Endothelial cell of umbilical vein (primary cell): ENCODE results near the gene CCDC86. TPM values are rescaled to one million over a fixed set of nuclear protein-coding genes. Genes with fewer than 3 reads are reported as not detected.

ENCODE experiments used
- BruUV-seq: library from RNA; stranded (reverse); fragments of 400-500 nt; replicated peaks from 2 replicates; lab custom pipeline; 2021; lab: Mats Ljungman, UMichigan
- CTCF ChIA-PET: fragments of 300-600, 350-600 bp; sonication (Branson Sonifier 250); formaldehyde crosslinking; loops from one replicate; lab custom pipeline; 2021; ENCODE audit warnings: antibody characterized with exemption, inconsistent platforms; lab: Charles Lee
- POLR2A ChIA-PET: fragments of 300-600, 350-600 bp; sonication (Branson Sonifier 250); formaldehyde crosslinking; loops from one replicate; lab custom pipeline; 2021; ENCODE audit warnings: antibody characterized with exemption, inconsistent platforms; lab: Charles Lee
- DNase-seq: peaks from one replicate; pipeline ENCODE4 v3.0.0-alpha.2; 2011; ENCODE audit warnings: low read depth, low spot score
- FAIRE-seq: peaks from 2 replicates; lab custom pipeline; 2011; peaks lifted over from hg19 to GRCh38; lab: Jason Lieb, UNC
- H2AFZ ChIP-seq: 2 replicates; pipeline ENCODE4 v1.6.0; 2012; ENCODE audit warnings: low read depth, low read length, control low read depth, inconsistent platforms
- H3K27ac ChIP-seq: 2 replicates; pipeline ENCODE4 v1.5.1; 2011; ENCODE audit warnings: low read depth, mild to moderate bottlenecking, control low read depth, low read length, moderate library complexity; ENCODE audit not compliant: insufficient read depth
- H3K27me3 ChIP-seq, 2 experiments: 2 replicates each; pipeline versions ENCODE4 v1.6.0 to v1.6.1; 2011; ENCODE audit warnings: low read length in 2 of 2, mixed read lengths in 1 of 2; ENCODE audit not compliant: control insufficient read depth in 2 of 2, insufficient read depth in 2 of 2
- H3K36me3 ChIP-seq, 2 experiments: 2 replicates in 1 of 2; 3 replicates in 1 of 2; pipeline ENCODE4 v1.5.1; 2011; ENCODE audit warnings: low read length in 2 of 2, mild to moderate bottlenecking in 1 of 2, moderate library complexity in 1 of 2; ENCODE audit not compliant: control insufficient read depth in 2 of 2, insufficient read depth in 2 of 2; ENCODE audit errors: extremely low read depth in 1 of 2
- H3K4me1 ChIP-seq: 3 replicates; pipeline ENCODE4 v1.5.1; 2011; ENCODE audit warnings: mild to moderate bottlenecking, low read length; ENCODE audit not compliant: control insufficient read depth, insufficient read depth; ENCODE audit errors: extremely low read depth
- H3K4me2 ChIP-seq: 2 replicates; pipeline ENCODE4 v1.6.1; 2011; ENCODE audit warnings: low read length, control low read depth, mixed read lengths; ENCODE audit not compliant: insufficient read depth
- H3K4me3 ChIP-seq, 3 experiments: fragments of 200-600 bp in 1 of 3; sonication (generic), shearing (Covaris generic) in 1 of 3; replicated peaks in 1 of 3; 2 replicates each; pipeline ENCODE4 v1.5.1; 2011 to 2016; ENCODE audit warnings: control low read depth in 3 of 3, low read length in 3 of 3, mild to moderate bottlenecking in 2 of 3, inconsistent platforms in 1 of 3, low read depth in 1 of 3, moderate library complexity in 1 of 3; ENCODE audit not compliant: insufficient read depth in 1 of 3
- H3K79me2 ChIP-seq: 2 replicates; pipeline ENCODE4 v1.6.0; 2012; ENCODE audit warnings: low read length, inconsistent platforms; ENCODE audit not compliant: control insufficient read depth, insufficient read depth
- H3K9ac ChIP-seq: replicated peaks from 2 replicates; pipeline ENCODE3; 2011; ENCODE audit warnings: low read length, control low read depth; ENCODE audit not compliant: insufficient read depth; ENCODE audit errors: extremely low read depth
- H3K9me1 ChIP-seq: replicated peaks from 3 replicates; pipeline ENCODE4 v1.6.0; 2011; ENCODE audit warnings: mild to moderate bottlenecking, low read length; ENCODE audit not compliant: control insufficient read depth, insufficient read depth; ENCODE audit errors: extremely low read depth
- H3K9me3 ChIP-seq: replicated peaks from 2 replicates; pipeline ENCODE4 v1.5.1; 2012; ENCODE audit warnings: low read length, inconsistent platforms; ENCODE audit not compliant: control insufficient read depth, insufficient read depth
- H4K20me1 ChIP-seq: replicated peaks from 2 replicates; pipeline ENCODE3; 2011; ENCODE audit warnings: mild to moderate bottlenecking, low read length; ENCODE audit not compliant: control insufficient read depth, insufficient read depth; ENCODE audit errors: extremely low read depth
- FOS ChIP-seq: IDR thresholded peaks from 2 replicates; pipeline ENCODE4 v1.6.1; 2011; ENCODE audit warnings: mild to moderate bottlenecking, low read length, moderate library complexity, borderline replicate concordance; ENCODE audit not compliant: insufficient read depth
- GATA2 ChIP-seq: IDR thresholded peaks from 2 replicates; pipeline ENCODE4 v1.7.0; 2011; ENCODE audit warnings: low read depth, mild to moderate bottlenecking, moderate library complexity, mixed read lengths, low read length; ENCODE audit not compliant: insufficient read length, insufficient read depth
- JUN ChIP-seq: IDR thresholded peaks from 2 replicates; pipeline ENCODE4 v1.6.1; 2011; ENCODE audit warnings: borderline replicate concordance, low read depth; ENCODE audit not compliant: insufficient read length, insufficient read depth
- MYC ChIP-seq: IDR thresholded peaks from one replicate; pipeline ENCODE4 v1.6.1; 2011; ENCODE audit warnings: mild to moderate bottlenecking, low read depth, low read length
- POLR2A ChIP-seq: IDR thresholded peaks from 2 replicates; pipeline ENCODE4 v1.6.1; 2012; ENCODE audit warnings: low read depth, mild to moderate bottlenecking, control low read depth, low read length
- POLR2AphosphoS5 ChIP-seq: IDR thresholded peaks from 2 replicates; pipeline ENCODE4 v1.6.1; 2012; ENCODE audit warnings: low read depth, mild to moderate bottlenecking, control low read depth, low read length, moderate library complexity; ENCODE audit not compliant: insufficient read depth
- dilution Hi-C: fragments of 300-500 bp; cut with MboI; formaldehyde crosslinking; loops from one replicate; pipeline ENCODE4 v1.15.0; 2019; ENCODE audit warnings: low sequenced_read_pairs; ENCODE audit not compliant: extremely low pct_ligation_motif_present
- intact Hi-C: fragments of 100-400 bp; cut with micrococcal nuclease; formaldehyde crosslinking; loops from one replicate; pipeline ENCODE4 v1.10.0; 2022
- polyA plus RNA-seq, 4 experiments: library from polyadenylated mRNA; depleted of rRNA in 3 of 4; stranded (reverse) in 3 of 4; unstranded in 1 of 4; fragments of >200 nt; gene quantifications; 2 replicates each; pipeline versions ENCODE4 v1.2.1 to v1.2.3, GENCODE V29; 2011 to 2012; ENCODE audit warnings: missing spikeins in 1 of 4
- total RNA-seq: library from RNA; stranded (reverse); gene quantifications from 2 replicates; pipeline ENCODE4 v1.2.3, GENCODE V29; 2021
- TF ChIP-seq, protein P1 (sequence below), 2 donors: IDR thresholded peaks; 1 replicate in 1 of 2; 2 replicates in 1 of 2; pipeline ENCODE4 v1.5.1; 2011; ENCODE audit warnings: low read length in 2 of 2, mild to moderate bottlenecking in 2 of 2, moderate library complexity in 2 of 2, control low read depth in 1 of 2, inconsistent platforms in 1 of 2, low read depth in 1 of 2; ENCODE audit not compliant: insufficient read depth in 1 of 2; ENCODE audit errors: extremely low read depth in 1 of 2

The CCDC86 gene
- total and polyA plus RNA-seq, 2 donors (not counting 3 experiments of a cell fraction or from before 2014, with no cell fraction given) = 29.8 to 60.8 TPM

DNA sequence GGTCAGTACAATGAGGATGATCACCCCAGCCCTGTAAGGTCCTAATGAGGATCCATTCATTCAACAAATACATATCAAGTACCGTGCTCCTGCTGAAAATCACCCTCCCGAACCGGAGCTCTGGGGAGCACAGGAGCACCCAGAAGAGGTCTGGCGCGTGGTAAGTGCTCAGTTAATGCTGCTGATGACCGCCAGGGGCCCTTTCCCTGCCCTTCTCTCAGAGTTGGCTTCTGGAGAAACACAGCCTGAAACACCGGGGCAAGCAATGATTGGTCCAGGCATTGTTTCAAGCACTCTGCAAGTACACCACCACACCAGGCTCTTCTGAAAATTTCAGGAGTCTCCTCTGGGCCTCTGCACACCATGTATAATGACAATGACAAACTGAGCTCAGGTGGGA, 3.8 kb upstream of the CCDC86 start:
- no peak for DNase-seq
- Histone ChIP-seq H4K20me1 (no peaks in the 10 kb centered on the region), H3K4me3 (no peak overlapping the region), H3K4me2 (no peak overlapping the region), H3K27me3 (no peaks in the 10 kb centered on the region), H2AFZ (no peak overlapping the region), H3K36me3 (no peaks in the 10 kb centered on the region), H3K9me3 (no peaks in the 10 kb centered on the region), H3K9me1 (no peaks in the 10 kb centered on the region), H3K79me2 (peaks cover 12% of the 10 kb centered on the region), H3K9ac (no peak overlapping the region), H3K27ac (no peak overlapping the region), H3K4me1 (peaks cover 31% of the 10 kb centered on the region)
- no peak for FAIRE-seq
- dilution Hi-C loops (no loop called here), intact Hi-C loops (loop anchor here (10.0 kb wide), 1 partner anchor 317 kb away; no protein-coding TSS in a partner anchor)
- no TSS peak for BruUV-seq
- TF ChIP-seq POLR2AphosphoS5 (no peak), MYC (no peak), POLR2A (no peak), GATA2 (no peak), JUN (no peak), FOS (no peak)
- TF ChIP-seq, protein P1, sequence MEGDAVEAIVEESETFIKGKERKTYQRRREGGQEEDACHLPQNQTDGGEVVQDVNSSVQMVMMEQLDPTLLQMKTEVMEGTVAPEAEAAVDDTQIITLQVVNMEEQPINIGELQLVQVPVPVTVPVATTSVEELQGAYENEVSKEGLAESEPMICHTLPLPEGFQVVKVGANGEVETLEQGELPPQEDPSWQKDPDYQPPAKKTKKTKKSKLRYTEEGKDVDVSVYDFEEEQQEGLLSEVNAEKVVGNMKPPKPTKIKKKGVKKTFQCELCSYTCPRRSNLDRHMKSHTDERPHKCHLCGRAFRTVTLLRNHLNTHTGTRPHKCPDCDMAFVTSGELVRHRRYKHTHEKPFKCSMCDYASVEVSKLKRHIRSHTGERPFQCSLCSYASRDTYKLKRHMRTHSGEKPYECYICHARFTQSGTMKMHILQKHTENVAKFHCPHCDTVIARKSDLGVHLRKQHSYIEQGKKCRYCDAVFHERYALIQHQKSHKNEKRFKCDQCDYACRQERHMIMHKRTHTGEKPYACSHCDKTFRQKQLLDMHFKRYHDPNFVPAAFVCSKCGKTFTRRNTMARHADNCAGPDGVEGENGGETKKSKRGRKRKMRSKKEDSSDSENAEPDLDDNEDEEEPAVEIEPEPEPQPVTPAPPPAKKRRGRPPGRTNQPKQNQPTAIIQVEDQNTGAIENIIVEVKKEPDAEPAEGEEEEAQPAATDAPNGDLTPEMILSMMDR (IDR thresholded peaks at IDR 0.05; ENCODE audit: extremely low read depth in 1 of 2, insufficient read depth in 1 of 2, low read depth in 1 of 2, low read length in 2 of 2) = no peak
- POLR2A ChIA-PET = no interaction called here
- CTCF ChIA-PET = interaction anchor here (1.4 to 12.7 kb wide), 2 partner anchors 51 to 61 kb away, joined by 9 to 607 read pairs; no protein-coding TSS in a partner anchor
